GM12878 (cell line): ENCODE measurements around the gene MAP1A. TPM values are rescaled to one million over a fixed set of nuclear protein-coding genes. Genes with fewer than 3 reads are reported as not detected.

Experiments
- ATAC-seq: fragments of 200-7000 bp; cut with Tn5 transposase; 3 replicates; pipeline ENCODE4 v1.9.1; 2020; ENCODE audit warnings: mild to moderate bottlenecking, moderate library complexity
- BruUV-seq: library from RNA; stranded (reverse); fragments of 400-500 nt; replicated peaks from 2 replicates; lab custom pipeline; 2021; lab: Mats Ljungman, UMichigan
- CTCF ChIA-PET: fragments of 300-600 bp; sonication (Branson Sonifier 250); formaldehyde crosslinking; extraction: SDS; loops from one replicate; lab custom pipeline; 2021; ENCODE audit warnings: inconsistent platforms; lab: Yijun Ruan, JAX
- POLR2A ChIA-PET: fragments of 350-600 bp; formaldehyde crosslinking; extraction: SDS; loops from one replicate; lab custom pipeline; 2021; ENCODE audit warnings: inconsistent platforms; lab: Charles Lee
- RAD21 ChIA-PET: fragments of 300-600 bp; sonication (Branson Sonifier 250); formaldehyde crosslinking; loops from one replicate; lab custom pipeline; 2023; ENCODE audit warnings: antibody characterized with exemption; ENCODE audit not compliant: unreplicated experiment; lab: Charles Lee
- SMC1A ChIA-PET: fragments of 300-600 bp; sonication (Branson Sonifier 250); formaldehyde crosslinking; loops from one replicate; lab custom pipeline; 2023; ENCODE audit not compliant: unreplicated experiment, uncharacterized antibody; lab: Charles Lee
- DNase-seq: peaks from one replicate; pipeline ENCODE4 v3.0.0-alpha.2; 2011; ENCODE audit warnings: low read depth, low spot score
- FAIRE-seq: peaks from 3 replicates; lab custom pipeline; 2011; peaks lifted over from hg19 to GRCh38; lab: Jason Lieb, UNC
- H2AFZ ChIP-seq: 2 replicates; pipeline ENCODE4 v1.6.0; 2011; ENCODE audit warnings: low read depth, low read length, control low read depth; ENCODE audit not compliant: control insufficient read depth
- H3K27ac ChIP-seq: 2 replicates; pipeline ENCODE4 v1.5.1; 2011; ENCODE audit warnings: control low read depth; ENCODE audit not compliant: control insufficient read depth, insufficient read depth
- H3K27me3 ChIP-seq, 2 experiments: replicated peaks in 1 of 2; 2 replicates each; pipeline versions ENCODE4 v1.6.0 to v1.6.1; 2011; ENCODE audit warnings: low read length in 1 of 2; ENCODE audit not compliant: control insufficient read depth in 2 of 2, insufficient read depth in 2 of 2
- H3K36me3 ChIP-seq, 2 experiments: 2 replicates each; pipeline ENCODE4 v1.5.1; 2011; ENCODE audit warnings: low read length in 1 of 2; ENCODE audit not compliant: control insufficient read depth in 2 of 2, insufficient read depth in 2 of 2
- H3K4me1 ChIP-seq: 2 replicates; pipeline ENCODE4 v1.6.1; 2011; ENCODE audit warnings: mild to moderate bottlenecking, low read length, moderate library complexity, mixed read lengths; ENCODE audit not compliant: control insufficient read depth, insufficient read depth
- H3K4me2 ChIP-seq: 2 replicates; pipeline ENCODE4 v1.6.0; 2011; ENCODE audit warnings: control low read depth; ENCODE audit not compliant: control insufficient read depth, insufficient read depth
- H3K4me3 ChIP-seq: fragments of 200-600 bp; sonication (generic); 2 replicates; pipeline ENCODE4 v1.5.1; 2016
- H3K79me2 ChIP-seq: 2 replicates; pipeline ENCODE4 v1.6.0; 2011; ENCODE audit warnings: low read length; ENCODE audit not compliant: control insufficient read depth, insufficient read depth
- H3K9ac ChIP-seq: 2 replicates; pipeline ENCODE4 v1.8.0; 2011; ENCODE audit warnings: low read length, control low read depth, mixed read lengths; ENCODE audit not compliant: control insufficient read depth, insufficient read depth
- H3K9me3 ChIP-seq: replicated peaks from 3 replicates; pipeline ENCODE4 v1.5.1; 2011; ENCODE audit warnings: mild to moderate bottlenecking, low read length; ENCODE audit not compliant: control insufficient read depth, insufficient read depth
- H4K20me1 ChIP-seq: 2 replicates; pipeline ENCODE4 v1.6.0; 2011; ENCODE audit not compliant: control insufficient read depth, insufficient read depth
- CUX1 ChIP-seq: IDR thresholded peaks from 2 replicates; pipeline ENCODE4 v1.6.1; 2012; ENCODE audit warnings: improper control_type of control experiment, low read depth, low read length; ENCODE audit not compliant: insufficient replicate concordance
- HDAC6 ChIP-seq: fragments of 200-600 bp; sonication (generic); IDR thresholded peaks from one replicate; pipeline ENCODE4 v1.8.0; 2017; ENCODE audit warnings: antibody characterized with exemption; ENCODE audit not compliant: unreplicated experiment
- IKZF2 ChIP-seq, 2 experiments: fragments of 450-650 bp; IDR thresholded peaks; 2 replicates each; pipeline ENCODE4 v1.6.1; 2017; ENCODE audit warnings: mild to moderate bottlenecking in 2 of 2, moderate library complexity in 2 of 2
- MEF2B ChIP-seq: fragments of 450-650 bp; IDR thresholded peaks from 2 replicates; pipeline ENCODE4 v1.6.1; 2018; ENCODE audit warnings: mild to moderate bottlenecking, moderate library complexity; ENCODE audit not compliant: partially characterized antibody, poor library complexity, severe bottlenecking
- NR2C2 ChIP-seq: IDR thresholded peaks from 2 replicates; pipeline ENCODE4 v1.6.1; 2011; ENCODE audit warnings: borderline replicate concordance, low read depth; ENCODE audit not compliant: control insufficient read depth, insufficient read length
- NR2F1 ChIP-seq: fragments of 450-650 bp; conservative IDR thresholded peaks from 2 replicates; pipeline ENCODE4 v1.6.1; 2017; ENCODE audit warnings: mild to moderate bottlenecking
- SRF ChIP-seq, 2 experiments: IDR thresholded peaks; 2 replicates each; pipeline ENCODE4 v1.6.1; 2011; ENCODE audit warnings: low read depth in 2 of 2, low read length in 2 of 2, mild to moderate bottlenecking in 1 of 2, moderate library complexity in 1 of 2
- SUPT20H ChIP-seq: IDR thresholded peaks from 2 replicates; pipeline ENCODE4 v1.6.1; 2011; ENCODE audit warnings: low read depth, mild to moderate bottlenecking, low read length, moderate library complexity, borderline replicate concordance; ENCODE audit not compliant: control insufficient read depth
- ZBED1 ChIP-seq: IDR thresholded peaks from 2 replicates; pipeline ENCODE4 v1.6.1; 2016; ENCODE audit warnings: borderline replicate concordance
- ZBTB33 ChIP-seq: fragments of 450-650 bp; IDR thresholded peaks from 2 replicates; pipeline ENCODE4 v1.6.1; 2017; ENCODE audit warnings: mild to moderate bottlenecking
- ZNF384 ChIP-seq: IDR thresholded peaks from 2 replicates; pipeline ENCODE4 v1.6.1; 2012; ENCODE audit warnings: low read depth, mild to moderate bottlenecking, low read length, improper control_type of control experiment, borderline replicate concordance
- ZNF592 ChIP-seq: fragments of 450-650 bp; IDR thresholded peaks from 2 replicates; pipeline ENCODE4 v1.6.1; 2017; ENCODE audit warnings: mild to moderate bottlenecking, moderate library complexity
- WGBS: methylation state at CpG from one replicate; pipeline ENCODE4 v1.1.6; 2016; ENCODE audit warnings: low lambda C conversion rate; ENCODE audit not compliant: insufficient replicate concordance, insufficient coverage; ENCODE audit errors: missing lambda C conversion rate; 5-methylcytosine and 5-hydroxymethylcytosine counted together
- in situ Hi-C: fragments of 300-500 bp; cut with MboI; formaldehyde crosslinking; loops from 9 replicates; pipeline ENCODE4 v1.14.3; 2018; ENCODE audit warnings: mixed read lengths
- intact Hi-C: fragments of 100-400 bp; cut with micrococcal nuclease; formaldehyde crosslinking; loops from one replicate; pipeline ENCODE4 v1.14.2; 2022; ENCODE audit not compliant: unreplicated experiment
- polyA plus RNA-seq, 11 experiments: library from polyadenylated mRNA; depleted of rRNA in 4 of 11; unstranded in 6 of 11; stranded (reverse) in 5 of 11; fragments of >200 nt; fragmentation: Nextera tagmentation in 4 of 11; fragmentation: Illumina TruSeq in 1 of 11; extraction: Ambion mirVana in 4 of 11; extraction: Trizol in 1 of 11; gene quantifications; 1 replicate in 1 of 11; 2 replicates in 10 of 11; pipeline versions ENCODE4 v1.2.1 to v1.2.3, GENCODE V29; 2011 to 2016; ENCODE audit warnings: inconsistent platforms in 2 of 11, missing spikeins in 2 of 11, low read depth in 1 of 11
- total RNA-seq, 4 experiments: library from RNA; depleted of rRNA in 3 of 4; stranded (reverse); fragments of >200 nt in 3 of 4; fragmentation: Illumina TruSeq in 1 of 4; extraction: Trizol in 1 of 4; gene quantifications; 2 replicates each; pipeline versions ENCODE4 v1.2.1 to v1.2.3, GENCODE V29; 2013 to 2021

The MAP1A gene
- total and polyA plus RNA-seq, 10 of the 15 experiments (the other 5 are each of a cell fraction or from before 2014, with no cell fraction given): under 0.01 to 0.10 (median 0.05) TPM

- no peak overlapping the region for H3K4me3 ChIP-seq
- SMC1A ChIA-PET: no interaction called here
- CTCF ChIA-PET: no interaction called here
- no peaks in the 10 kb centered on the region for H3K9me3 ChIP-seq
- no peak overlapping the region for H3K9ac ChIP-seq
- no peak for FAIRE-seq
- RAD21 ChIA-PET: no interaction called here
- no peak overlapping the region for H3K4me2 ChIP-seq
- POLR2A ChIA-PET: no interaction called here
- WGBS: 50% methylated on average over 12 of the region's 12 CpGs
- no peaks in the 10 kb centered on the region for H3K4me1 ChIP-seq
- no peak overlapping the region for H3K27ac ChIP-seq
- H3K36me3 ChIP-seq: no peaks in the 10 kb centered on the region
- intact Hi-C loops: no loop called here
- H3K27me3 ChIP-seq: no peaks in the 10 kb centered on the region; a peak in 1 of 4 replicates
- BruUV-seq: no TSS peak
- DNase-seq: no peak
- in situ Hi-C loops: no loop called here
- no peak for ATAC-seq
- H2AFZ ChIP-seq: no peak overlapping the region
- no peaks in the 10 kb centered on the region for H4K20me1 ChIP-seq
- no peaks in the 10 kb centered on the region for H3K79me2 ChIP-seq
- no peak for TF ChIP-seq CUX1
- no peak for TF ChIP-seq MEF2B
- TF ChIP-seq ZBTB33: no peak
- no peak for TF ChIP-seq ZNF592
- TF ChIP-seq ZBED1: no peak
- no peak for TF ChIP-seq SRF (IDR thresholded peaks at IDR 0.05; ENCODE audit: low read depth in 2 of 2, low read length in 2 of 2)
- no peak for TF ChIP-seq IKZF2 (IDR thresholded peaks at IDR 0.05)
- no peak for TF ChIP-seq NR2F1
- no peak for TF ChIP-seq SUPT20H
- no peak for TF ChIP-seq ZNF384
- no peak for TF ChIP-seq NR2C2
- no peak for TF ChIP-seq HDAC6
These were observed 10.6 kb downstream of the MAP1A start for GRCh38 chr15:43527802-43528541.
